WTC11 (cell line): ENCODE measurements around the gene ZP3.
"Not testable (repeated sequence)": the region's sequence is repeated elsewhere in the genome, so short reads cannot be mapped to it uniquely, and the experiment has no call there.

ENCODE experiments used
- CREB1 ChIP-seq: sonication (generic); formaldehyde crosslinking; IDR thresholded peaks from 2 replicates; pipeline ENCODE4 v1.8.0; 2023; ENCODE audit warnings: mild to moderate bottlenecking, missing genetic modification reagents
- MAX ChIP-seq: sonication (generic); formaldehyde crosslinking; IDR thresholded peaks from 2 replicates; pipeline ENCODE4 v1.8.0; 2022; ENCODE audit warnings: mild to moderate bottlenecking, missing genetic modification reagents
- MLX ChIP-seq: sonication (generic); formaldehyde crosslinking; IDR thresholded peaks from 2 replicates; pipeline ENCODE4 v1.8.1; 2023; ENCODE audit warnings: mild to moderate bottlenecking, missing genetic modification reagents, moderate library complexity
- PREB ChIP-seq: sonication (generic); formaldehyde crosslinking; IDR thresholded peaks from 2 replicates; pipeline ENCODE4 v1.8.1; 2022; ENCODE audit warnings: mild to moderate bottlenecking, missing genetic modification reagents, moderate library complexity, borderline replicate concordance
- ZNF232 ChIP-seq: sonication (generic); formaldehyde crosslinking; IDR thresholded peaks from 2 replicates; pipeline ENCODE4 v1.8.0; 2022; ENCODE audit warnings: mild to moderate bottlenecking, missing genetic modification reagents

GRCh38 chr7:76464959-76465358 lies 40.2 kb downstream of the ZP3 start:
- not testable (repeated sequence) for TF ChIP-seq MAX (CRISPR knock-in tag); CREB1 (CRISPR knock-in tag); PREB (CRISPR knock-in tag); ZNF232 (CRISPR knock-in tag); MLX
